GM18858 (cell line): ENCODE results near the gene ADRM1.

ENCODE experiments used
- ATAC-seq: cut with Tn5 transposase; IDR thresholded peaks from one replicate; pipeline ENCODE4 v1.9.1; 2021; ENCODE audit not compliant: unreplicated experiment

The ADRM1 gene

DNA sequence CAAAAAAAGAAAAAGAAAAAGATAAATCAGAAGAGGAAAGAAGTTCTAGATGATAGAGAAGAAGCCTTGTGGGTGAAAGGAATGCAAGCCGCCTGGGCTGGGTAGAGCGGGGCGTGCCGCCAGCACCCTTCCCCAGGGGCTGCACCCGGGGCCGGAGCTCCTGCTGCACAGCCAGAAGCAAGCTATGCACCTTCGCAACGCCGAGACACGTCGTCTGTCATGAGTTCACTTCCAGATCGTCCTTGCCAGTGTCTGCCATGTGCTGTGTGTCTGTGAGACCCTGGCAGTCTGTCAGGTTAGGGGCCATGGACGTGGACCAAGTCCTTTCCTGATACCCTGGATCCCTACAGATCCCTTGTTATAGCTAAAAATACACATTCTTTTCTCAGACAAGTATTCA lies 25.5 kb upstream of the ADRM1 start:
- ATAC-seq = no peak

GRCh38 chr20:62280303-62280702 lies 22.5 kb upstream of the ADRM1 start:
- ATAC-seq = no peak

DNA sequence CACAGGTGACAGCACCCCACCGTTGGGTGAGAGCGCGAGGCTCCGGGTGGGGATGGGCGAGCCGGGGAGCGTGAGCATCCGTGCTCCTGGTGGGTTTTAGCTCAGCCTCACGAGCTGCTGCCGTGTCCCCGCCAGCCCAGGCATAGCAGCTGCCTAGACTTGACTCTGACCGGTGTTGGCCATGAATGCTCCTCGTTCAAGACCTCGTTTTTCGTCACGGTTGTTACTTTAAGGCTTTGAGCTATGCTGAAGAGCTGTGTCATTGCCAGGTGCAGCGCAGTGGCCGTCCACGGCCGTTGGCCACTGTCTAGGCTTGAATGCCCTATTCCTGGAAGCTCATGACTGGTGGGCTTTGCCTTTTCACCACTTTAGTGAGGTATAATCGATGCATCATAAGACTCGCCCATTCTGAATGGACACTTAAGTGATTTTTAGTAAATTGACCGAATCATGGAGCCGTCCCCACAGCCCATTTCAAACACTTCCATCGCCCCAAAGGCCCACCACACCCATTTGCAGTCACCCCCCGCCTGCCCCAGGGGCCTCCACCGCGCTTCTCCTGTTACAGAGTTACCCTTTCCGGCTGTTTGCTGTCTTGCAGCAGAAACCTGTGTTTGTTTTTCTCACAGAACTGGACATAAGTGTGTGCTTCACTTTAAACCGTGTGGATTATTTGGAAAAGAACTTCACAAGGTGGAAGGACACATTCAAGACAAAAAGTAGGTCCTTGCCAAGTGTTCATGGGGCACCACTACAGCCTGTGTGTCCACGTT lies 21.4 kb upstream of the ADRM1 start:
- no peak for ATAC-seq

DNA sequence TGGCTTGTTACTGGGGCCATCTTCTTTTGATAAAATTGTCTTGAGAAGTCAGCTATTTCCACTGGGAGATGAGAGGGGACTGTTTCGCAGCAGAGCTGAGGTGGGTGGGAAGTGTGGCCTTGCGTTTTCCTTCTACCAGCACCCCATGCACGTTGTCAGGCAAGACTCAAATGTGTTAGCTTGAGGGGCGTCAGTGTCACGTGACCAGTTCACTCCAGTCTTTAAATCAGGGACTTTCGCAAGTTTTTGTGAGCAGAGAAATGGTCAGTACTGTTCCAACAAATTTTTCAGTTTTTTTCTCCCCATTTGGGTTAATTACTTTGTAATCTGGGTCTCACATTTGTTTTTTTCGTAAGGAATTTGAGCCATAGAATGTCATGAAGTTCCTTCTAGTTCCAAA lies 20.7 kb upstream of the ADRM1 start:
- ATAC-seq = no peak

- no peak for ATAC-seq
Measured at GRCh38 chr20:62282877-62283503, 19.8 kb upstream of the ADRM1 start.

DNA sequence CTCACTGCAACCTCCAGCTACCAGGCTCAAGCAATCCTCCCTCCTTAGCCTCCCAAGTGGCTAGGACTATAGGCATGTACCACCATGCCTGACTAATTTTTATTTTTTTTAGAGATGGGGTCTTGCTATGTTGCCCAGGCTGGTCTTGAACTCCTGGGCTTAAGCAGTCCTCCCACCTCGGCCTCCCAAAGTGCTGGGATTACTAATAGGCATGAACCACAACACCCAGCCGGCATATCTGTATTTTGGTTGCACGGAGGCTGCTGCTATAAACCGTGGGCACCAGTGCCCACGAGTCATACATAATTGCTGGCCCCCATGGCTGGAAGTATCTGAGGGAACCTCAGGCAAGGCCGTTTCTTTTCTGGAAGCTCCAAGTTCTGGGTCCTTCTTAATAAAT lies 18.3 kb upstream of the ADRM1 start:
- no peak for ATAC-seq

DNA sequence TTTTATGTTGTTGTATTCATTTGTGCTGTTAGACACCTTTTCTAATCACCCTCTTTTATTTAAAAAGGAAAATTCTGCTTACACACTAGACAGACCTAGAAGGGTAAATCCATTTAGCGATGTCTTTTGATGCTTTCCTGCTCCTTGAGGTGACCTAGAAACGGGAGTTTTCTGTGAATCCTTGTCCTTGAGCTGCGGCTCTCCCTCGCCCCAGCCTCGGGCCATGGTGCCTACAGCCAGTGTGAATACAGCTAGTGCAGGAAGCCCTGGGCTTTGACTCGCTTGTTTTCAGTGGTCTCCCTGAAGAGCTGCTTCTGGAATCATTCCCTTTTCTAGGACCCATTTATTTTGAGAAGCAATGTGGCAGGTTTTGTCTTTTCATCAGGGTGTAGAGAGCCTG lies 17.6 kb upstream of the ADRM1 start:
- no peak for ATAC-seq

GRCh38 chr20:62285722-62286121 lies 17.1 kb upstream of the ADRM1 start:
- ATAC-seq = no peak

GRCh38 chr20:62286493-62287064 lies 16.2 kb upstream of the ADRM1 start:
- no peak for ATAC-seq

GRCh38 chr20:62287129-62287528 lies 15.7 kb upstream of the ADRM1 start:
- ATAC-seq = no peak

GRCh38 chr20:62287759-62288534 lies 14.8 kb upstream of the ADRM1 start:
- ATAC-seq = no peak

- no peak for ATAC-seq
Measured at GRCh38 chr20:62288535-62289105, 14.2 kb upstream of the ADRM1 start.

GRCh38 chr20:62289131-62289530 lies 13.7 kb upstream of the ADRM1 start:
- ATAC-seq = no peak

DNA sequence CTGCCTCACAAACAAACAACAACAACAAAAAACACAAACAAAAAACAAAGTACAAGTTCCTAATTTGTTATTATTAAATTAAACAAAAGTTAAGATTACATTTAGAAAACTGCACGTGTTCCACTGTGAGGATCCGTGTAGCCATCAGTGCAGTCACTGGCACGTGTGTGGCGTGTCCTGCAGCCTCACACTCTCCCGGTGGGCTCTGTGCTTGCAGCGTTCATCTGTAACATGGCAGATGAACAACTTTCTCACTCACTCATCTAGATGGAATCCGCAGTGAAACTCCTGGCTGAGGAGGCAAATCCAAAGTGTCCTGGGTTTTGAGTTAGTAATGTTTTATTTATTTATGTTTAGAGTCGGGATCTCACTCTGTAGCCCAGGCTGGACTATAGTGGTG lies 12.9 kb upstream of the ADRM1 start:
- ATAC-seq = no peak

DNA sequence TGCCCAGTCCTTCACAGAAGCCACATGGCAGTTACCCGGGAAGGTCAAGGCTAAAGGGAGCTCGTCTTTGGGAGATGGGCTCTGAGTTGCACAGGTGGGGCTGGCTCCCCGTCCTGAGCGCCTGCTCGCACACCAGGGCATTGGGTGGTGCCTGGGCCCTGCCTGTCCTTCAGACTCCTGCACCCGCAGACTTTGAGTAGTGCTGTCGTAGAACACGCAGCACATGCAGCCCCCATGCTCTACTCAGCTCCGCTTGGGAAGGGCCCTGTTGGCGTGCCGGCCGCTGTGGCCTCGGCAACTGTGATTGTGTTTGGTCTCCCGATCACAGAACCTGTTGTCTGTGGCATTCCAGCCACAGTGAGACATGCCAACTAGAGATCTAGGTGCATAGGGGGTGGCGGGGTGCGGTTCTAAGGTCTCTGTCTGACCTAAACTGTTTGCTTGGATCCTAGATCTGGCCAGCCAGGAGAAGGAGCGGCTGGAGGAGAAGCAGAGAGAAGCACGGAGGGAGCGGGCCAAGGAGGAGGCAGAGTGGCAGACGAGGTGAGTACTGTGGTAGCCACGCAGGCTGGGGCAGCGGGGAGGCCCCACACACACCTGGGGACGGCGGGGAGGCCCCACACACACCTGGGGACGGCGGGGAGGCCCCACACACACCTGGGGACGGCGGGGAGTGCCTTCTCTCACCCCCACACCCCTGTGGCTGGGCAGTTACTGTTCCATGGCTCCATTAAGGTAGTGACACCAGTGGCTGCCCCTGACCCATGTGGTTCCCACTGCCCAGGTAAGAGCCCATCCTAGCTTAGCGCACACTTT lies 11.3 kb upstream of the ADRM1 start:
- no peak for ATAC-seq

DNA sequence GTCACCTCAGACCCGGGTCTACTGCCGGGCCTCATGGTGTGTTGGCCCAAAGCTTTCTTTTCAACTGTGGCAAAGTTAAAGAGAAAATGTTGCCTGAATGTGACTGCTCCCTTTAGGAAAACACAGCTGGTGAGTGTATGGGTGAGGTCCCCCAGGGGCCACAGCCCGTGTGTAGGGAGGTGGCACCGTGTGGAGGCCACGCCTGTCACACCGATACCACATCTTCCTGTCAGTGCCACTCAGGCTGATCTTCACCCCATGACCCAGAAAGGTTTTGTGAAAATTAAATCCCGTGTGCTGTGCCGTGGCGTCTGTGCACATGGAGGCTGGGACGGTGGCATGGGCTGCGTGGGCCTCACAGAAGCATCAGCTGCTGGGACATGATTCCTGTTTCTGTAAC lies 10.7 kb upstream of the ADRM1 start:
- ATAC-seq = no peak

DNA sequence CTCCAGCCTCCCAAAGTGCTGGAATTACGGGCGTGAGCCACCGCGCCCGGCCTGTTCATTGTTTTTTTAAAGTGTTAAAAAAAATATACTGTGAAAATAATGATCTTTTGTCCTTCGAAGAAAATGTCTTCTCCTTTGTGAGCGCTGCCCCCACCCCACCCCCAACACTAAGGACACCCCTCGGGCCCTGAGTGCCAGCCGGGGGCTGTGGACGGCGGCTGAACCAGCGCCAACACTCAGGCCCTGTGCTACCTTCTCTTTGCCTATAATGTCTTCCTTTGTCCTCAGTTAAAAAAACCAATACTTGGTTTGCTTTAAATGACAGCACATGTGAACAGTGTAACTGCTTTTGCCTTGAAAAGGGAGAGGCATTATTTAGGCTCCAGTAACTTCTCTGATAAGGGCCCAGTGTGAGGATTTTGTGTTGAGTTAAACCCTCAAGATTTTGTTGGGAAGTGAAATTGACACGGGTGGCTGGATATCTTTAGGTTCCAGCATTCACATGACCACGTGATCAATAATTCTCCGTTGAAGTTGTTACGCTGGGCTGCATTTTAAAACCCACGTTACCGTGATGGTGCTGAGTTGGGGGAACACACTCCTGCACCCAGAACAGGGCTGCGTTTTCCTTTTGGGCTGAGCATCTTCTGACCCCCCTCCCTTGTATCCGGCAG lies 9.5 kb upstream of the ADRM1 start:
- ATAC-seq = no peak

GRCh38 chr20:62293946-62294345 lies 8.9 kb upstream of the ADRM1 start:
- ATAC-seq = no peak

- ATAC-seq = no peak
Measured at GRCh38 chr20:62294516-62294915, 8.3 kb upstream of the ADRM1 start.
